Memory B cell (primary cell): ENCODE data around the gene EEF2K.
"Not testable (repeated sequence)": the region's sequence is repeated elsewhere in the genome, so short reads cannot be mapped to it uniquely, and the experiment has no call there.

Experiments used
- ATAC-seq: fragments of 150-1000 bp; cut with Tn5 transposase; 2 replicates; pipeline ENCODE4 v1.10.0; 2021; ENCODE audit warnings: low read depth, mild to moderate bottlenecking, moderate library complexity
- DNase-seq, 2 donors: peaks; one replicate each; pipeline ENCODE4 v3.0.0; 2022; ENCODE audit warnings: low spot score in 2 of 2
- H3K27ac Mint-ChIP-seq: one replicate; pipeline ENCODE4 v1.8.0; 2022; ENCODE audit warnings: mild to moderate bottlenecking, moderate library complexity, mixed read lengths
- H3K27me3 Mint-ChIP-seq: one replicate; pipeline ENCODE4 v1.8.0; 2022; ENCODE audit warnings: mixed read lengths
- H3K36me3 Mint-ChIP-seq: one replicate; pipeline ENCODE4 v1.8.0; 2022; ENCODE audit warnings: mild to moderate bottlenecking, mixed read lengths
- H3K4me1 Mint-ChIP-seq: one replicate; pipeline ENCODE4 v1.8.0; 2022; ENCODE audit warnings: mixed read lengths
- H3K4me3 Mint-ChIP-seq: one replicate; pipeline ENCODE4 v1.8.0; 2022; ENCODE audit warnings: mild to moderate bottlenecking, moderate library complexity, mixed read lengths
- H3K9me3 Mint-ChIP-seq: one replicate; pipeline ENCODE4 v1.8.0; 2022; ENCODE audit warnings: mixed read lengths

Gene EEF2K

GRCh38 chr16:22293137-22294106 is 87.3 kb downstream of the EEF2K start:
- Mint-ChIP-seq H3K27me3 (no peaks in the 10 kb centered on the region), H3K4me3 (no peak overlapping the region), H3K27ac (no peak overlapping the region), H3K36me3 (no peaks in the 10 kb centered on the region), H3K4me1 (peaks cover 8% of the 10 kb centered on the region), H3K9me3 (no peaks in the 10 kb centered on the region)
- DNase-seq = no peak
- ATAC-seq = no peak

GRCh38 chr16:22296225-22297113 is 90.4 kb downstream of the EEF2K start:
- peak overlapping the region; percentile 98 for H3K27ac Mint-ChIP-seq
- ATAC-seq (no peak), DNase-seq (no peak)
- H3K4me3 Mint-ChIP-seq = peak overlapping the region; percentile 83
- H3K27me3 Mint-ChIP-seq = no peaks in the 10 kb centered on the region
- peaks cover 30% of the 10 kb centered on the region for H3K4me1 Mint-ChIP-seq
- no peaks in the 10 kb centered on the region for H3K9me3 Mint-ChIP-seq
- H3K36me3 Mint-ChIP-seq = peaks cover 5% of the 10 kb centered on the region

DNA sequence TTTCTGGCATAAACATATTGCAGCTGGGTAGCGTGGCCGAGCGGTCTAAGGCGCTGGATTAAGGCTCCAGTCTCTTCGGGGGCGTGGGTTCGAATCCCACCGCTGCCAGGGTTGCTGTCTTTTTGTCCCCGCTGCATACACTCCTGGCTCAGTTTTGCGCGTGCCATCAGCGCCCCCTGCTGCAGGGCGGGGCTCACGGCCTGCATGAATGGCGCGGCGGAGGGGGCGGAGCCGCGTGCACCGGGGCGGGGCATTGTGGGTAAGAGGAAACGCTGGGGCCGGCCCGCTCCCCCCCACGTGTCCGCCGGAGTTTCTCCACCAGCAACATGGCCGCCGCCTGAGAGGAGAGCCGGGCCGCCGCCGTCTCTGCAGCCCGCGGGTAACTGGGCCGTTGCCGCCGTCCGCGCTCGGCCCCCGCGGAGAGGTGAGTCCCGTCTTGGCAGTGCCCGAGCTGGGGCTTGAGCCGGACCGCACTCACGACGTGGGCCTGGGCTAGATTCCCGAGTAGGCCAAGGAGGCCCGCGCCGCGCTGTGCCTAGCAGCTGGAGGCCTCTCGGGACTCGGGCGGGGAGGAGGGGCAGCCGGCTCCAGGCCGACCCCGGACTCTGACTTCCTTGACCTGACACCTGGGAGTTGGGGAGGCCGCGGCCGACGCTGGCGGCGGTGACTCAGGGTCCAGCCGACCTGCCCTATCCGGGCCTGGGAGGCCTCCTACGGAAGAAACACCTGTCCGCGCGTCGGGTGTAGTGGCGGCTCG is 91.2 kb downstream of the EEF2K start, which contains the start of gene POLR3E:
Gene POLR3E (plus strand): TSS at position 296 of the 757 bp plus-strand sequence. CDS start 5,560 bp downstream, outside the sequence.
- no peaks in the 10 kb centered on the region for H3K9me3 Mint-ChIP-seq
- H3K27ac Mint-ChIP-seq = peak within 1 kb of the TSS; percentile 98
- peak within 1 kb of the TSS; percentile 83 for H3K4me3 Mint-ChIP-seq
- H3K27me3 Mint-ChIP-seq = no peaks in the 10 kb centered on the region
- H3K36me3 Mint-ChIP-seq = peaks cover 8% of the 10 kb centered on the region
- DNase-seq (peak; percentile 100), ATAC-seq (peak; percentile 81)
- peaks cover 33% of the 10 kb centered on the region for H3K4me1 Mint-ChIP-seq

- Mint-ChIP-seq H3K27ac (peak overlapping the region; percentile 98), H3K4me3 (peak overlapping the region; percentile 83), H3K36me3 (peaks cover 10% of the 10 kb centered on the region), H3K27me3 (no peaks in the 10 kb centered on the region), H3K9me3 (no peaks in the 10 kb centered on the region), H3K4me1 (peaks cover 35% of the 10 kb centered on the region)
- ATAC-seq = peak; percentile 46
- DNase-seq = peak; percentile 61 to 71
Observed at GRCh38 chr16:22297871-22298733, 92.0 kb downstream of the EEF2K start.

GRCh38 chr16:22299036-22299435 is 93.0 kb downstream of the EEF2K start:
- ATAC-seq (no peak), DNase-seq (no peak)
- Mint-ChIP-seq H3K27ac (peak overlapping the region; percentile 98), H3K4me3 (no peak overlapping the region), H3K9me3 (no peaks in the 10 kb centered on the region), H3K4me1 (peaks cover 37% of the 10 kb centered on the region), H3K27me3 (no peaks in the 10 kb centered on the region), H3K36me3 (peaks cover 14% of the 10 kb centered on the region)

GRCh38 chr16:22300427-22301071 is 94.5 kb downstream of the EEF2K start:
- peaks cover 40% of the 10 kb centered on the region for H3K4me1 Mint-ChIP-seq
- no peak overlapping the region for H3K27ac Mint-ChIP-seq
- DNase-seq (peak in 1 of 2 donors; percentile 36), ATAC-seq (no peak)
- peaks cover 21% of the 10 kb centered on the region for H3K36me3 Mint-ChIP-seq
- H3K4me3 Mint-ChIP-seq = no peak overlapping the region
- H3K9me3 Mint-ChIP-seq = no peaks in the 10 kb centered on the region
- no peaks in the 10 kb centered on the region for H3K27me3 Mint-ChIP-seq

- not testable (repeated sequence) for H3K27me3 Mint-ChIP-seq, ATAC-seq, H3K9me3 Mint-ChIP-seq, H3K4me3 Mint-ChIP-seq, DNase-seq, H3K27ac Mint-ChIP-seq
- Mint-ChIP-seq H3K36me3 (peaks cover 22% of the 10 kb centered on the region), H3K4me1 (peaks cover 37% of the 10 kb centered on the region)
Observed at GRCh38 chr16:22301423-22301822, 95.3 kb downstream of the EEF2K start.

- Mint-ChIP-seq H3K27me3 (no peaks in the 10 kb centered on the region), H3K4me3 (no peak overlapping the region), H3K9me3 (no peaks in the 10 kb centered on the region), H3K4me1 (peaks cover 37% of the 10 kb centered on the region), H3K27ac (no peak overlapping the region), H3K36me3 (peaks cover 27% of the 10 kb centered on the region)
- ATAC-seq (no peak), DNase-seq (no peak)
Observed at GRCh38 chr16:22302776-22303363, 96.8 kb downstream of the EEF2K start.

DNA sequence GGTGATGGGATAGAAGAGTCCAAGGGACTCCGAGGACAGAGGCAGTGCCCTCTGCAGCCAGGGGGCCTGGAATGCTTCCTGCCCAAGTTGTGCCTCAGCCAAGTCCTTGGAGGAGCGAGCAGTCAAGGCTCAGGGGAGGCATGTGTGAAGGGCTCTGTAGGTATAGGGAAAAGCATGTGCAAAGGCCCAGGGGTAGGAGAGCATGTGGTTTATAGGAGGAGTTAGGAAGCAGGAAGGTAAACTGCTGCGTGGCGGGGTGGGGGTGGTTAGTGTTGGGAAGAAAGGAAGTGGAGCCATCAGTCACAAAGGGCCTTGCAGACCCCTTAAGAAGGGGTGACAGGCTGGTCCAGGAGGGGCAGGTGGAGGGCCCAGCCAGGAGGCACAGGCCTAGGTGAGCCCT is 98.3 kb downstream of the EEF2K start:
- peaks cover 31% of the 10 kb centered on the region for H3K36me3 Mint-ChIP-seq
- peaks cover 25% of the 10 kb centered on the region for H3K4me1 Mint-ChIP-seq
- ATAC-seq (no peak), DNase-seq (no peak)
- peak overlapping the region; percentile 11 for H3K27ac Mint-ChIP-seq
- no peaks in the 10 kb centered on the region for H3K9me3 Mint-ChIP-seq
- no peak overlapping the region for H3K4me3 Mint-ChIP-seq
- H3K27me3 Mint-ChIP-seq = no peaks in the 10 kb centered on the region

DNA sequence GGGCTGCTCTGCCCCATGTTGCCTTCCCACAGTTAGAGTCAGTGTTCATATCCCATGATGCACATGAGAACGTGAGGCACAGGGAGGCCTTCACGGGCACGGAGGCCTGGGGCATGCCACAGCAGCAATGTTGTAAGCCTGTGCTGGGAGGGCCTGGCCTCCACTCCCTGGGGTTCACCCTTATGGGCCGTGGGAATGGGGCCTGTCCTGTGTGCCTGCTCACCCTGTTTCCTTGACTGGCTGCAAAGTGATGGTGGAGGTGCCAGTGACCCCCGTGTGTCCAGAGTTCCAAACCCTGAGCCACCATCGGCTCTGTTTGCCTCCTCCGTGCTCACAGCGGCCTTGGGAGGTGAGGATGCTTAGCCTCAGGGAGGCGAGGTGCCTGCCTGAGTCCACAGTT is 100.7 kb downstream of the EEF2K start:
- Mint-ChIP-seq H3K36me3 (peaks cover 31% of the 10 kb centered on the region), H3K4me3 (no peak overlapping the region), H3K27me3 (no peaks in the 10 kb centered on the region), H3K27ac (no peak overlapping the region), H3K9me3 (no peaks in the 10 kb centered on the region), H3K4me1 (peaks cover 10% of the 10 kb centered on the region)
- ATAC-seq (no peak), DNase-seq (no peak)

- Mint-ChIP-seq H3K4me1 (peaks cover 7% of the 10 kb centered on the region), H3K27me3 (no peaks in the 10 kb centered on the region), H3K36me3 (peaks cover 32% of the 10 kb centered on the region), H3K4me3 (no peak overlapping the region), H3K9me3 (no peaks in the 10 kb centered on the region), H3K27ac (no peak overlapping the region)
- ATAC-seq (no peak), DNase-seq (no peak)
Observed at GRCh38 chr16:22307838-22308237, 101.8 kb downstream of the EEF2K start.

- no peaks in the 10 kb centered on the region for H3K9me3 Mint-ChIP-seq
- no peaks in the 10 kb centered on the region for H3K27me3 Mint-ChIP-seq
- peaks cover 30% of the 10 kb centered on the region for H3K36me3 Mint-ChIP-seq
- no peak overlapping the region for H3K27ac Mint-ChIP-seq
- ATAC-seq (no peak), DNase-seq (no peak)
- H3K4me3 Mint-ChIP-seq = no peak overlapping the region
- H3K4me1 Mint-ChIP-seq = peaks cover 4% of the 10 kb centered on the region
Observed at GRCh38 chr16:22308824-22309520, 102.9 kb downstream of the EEF2K start.
